GM21619 (cell line): ENCODE results near the gene KDM4D.
"Not testable (repeated sequence)": the region's sequence is repeated elsewhere in the genome, so short reads cannot be mapped to it uniquely, and the experiment has no call there.

Experiments
- ATAC-seq: cut with Tn5 transposase; IDR thresholded peaks from one replicate; pipeline ENCODE4 v1.9.1; 2021; ENCODE audit not compliant: unreplicated experiment

The KDM4D gene

DNA sequence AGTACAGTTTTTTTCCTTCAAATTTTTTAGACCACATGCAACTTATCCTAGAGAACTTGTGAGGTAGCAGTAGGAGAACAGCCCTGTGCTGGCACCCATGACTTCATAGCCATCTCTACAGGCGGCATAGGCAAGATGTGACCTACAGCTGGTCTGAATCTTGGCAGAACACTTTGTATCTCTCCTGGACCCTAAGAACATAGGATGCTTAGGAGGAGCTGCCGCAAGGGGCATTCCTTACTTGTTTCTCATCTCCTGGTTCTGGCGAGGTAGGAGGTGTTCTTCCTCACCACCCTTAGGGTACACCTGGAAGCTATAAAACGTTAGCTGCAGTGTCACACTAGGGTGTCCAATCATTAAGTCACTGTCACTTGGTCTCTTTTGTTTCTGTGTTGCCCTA, 16.5 kb upstream of the KDM4D start:
- no peak for ATAC-seq

GRCh38 chr11:94958121-94958696, 15.3 kb upstream of the KDM4D start:
- no peak for ATAC-seq

- ATAC-seq, result no peak
These were observed 14.3 kb upstream of the KDM4D start for GRCh38 chr11:94959179-94959578.

DNA sequence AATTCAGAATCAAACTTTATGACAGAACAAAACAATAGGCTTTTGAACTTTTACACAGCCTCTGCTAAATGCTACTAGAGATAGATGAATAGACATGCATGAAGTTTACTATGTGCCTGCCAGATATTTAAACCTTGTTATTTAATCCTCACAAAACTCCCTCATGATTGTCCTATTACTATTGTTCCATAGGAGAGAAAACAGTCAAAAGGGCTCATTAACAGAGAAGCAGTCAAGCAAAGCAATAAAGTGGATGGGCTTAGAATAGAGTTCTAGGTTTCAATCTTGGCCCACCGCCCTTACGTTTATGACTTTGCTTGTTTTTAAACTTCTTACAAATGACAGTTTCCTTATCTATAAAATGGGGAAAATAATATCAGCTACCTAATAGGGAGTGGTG, 13.0 kb upstream of the KDM4D start:
- ATAC-seq, result no peak

GRCh38 chr11:94961255-94961654, 12.3 kb upstream of the KDM4D start:
- no peak for ATAC-seq

- no peak for ATAC-seq
These were observed 8.6 kb upstream of the KDM4D start for GRCh38 chr11:94964934-94965333.

- ATAC-seq, result no peak
These were observed 5.1 kb upstream of the KDM4D start for GRCh38 chr11:94968334-94968958.

DNA sequence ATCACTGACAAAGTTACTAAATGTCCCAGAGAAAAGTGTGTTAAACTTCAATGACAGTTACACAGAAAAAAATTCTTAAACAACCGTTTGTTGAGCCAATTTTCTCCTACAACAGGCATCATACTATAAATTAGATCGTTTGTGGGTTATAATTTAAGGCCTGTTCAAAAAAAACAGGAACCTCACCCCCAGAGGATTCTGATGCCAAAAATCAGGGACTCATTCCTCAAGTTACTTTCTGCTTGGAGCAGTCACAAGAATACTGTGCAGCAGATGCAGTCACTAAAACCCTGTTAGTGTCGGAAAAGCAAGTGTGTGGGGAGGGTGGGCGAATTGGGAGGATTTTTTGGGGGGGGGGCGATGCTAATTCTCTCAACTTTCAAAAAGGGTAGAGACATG, 810 bp upstream of the KDM4D start:
- no peak for ATAC-seq

DNA sequence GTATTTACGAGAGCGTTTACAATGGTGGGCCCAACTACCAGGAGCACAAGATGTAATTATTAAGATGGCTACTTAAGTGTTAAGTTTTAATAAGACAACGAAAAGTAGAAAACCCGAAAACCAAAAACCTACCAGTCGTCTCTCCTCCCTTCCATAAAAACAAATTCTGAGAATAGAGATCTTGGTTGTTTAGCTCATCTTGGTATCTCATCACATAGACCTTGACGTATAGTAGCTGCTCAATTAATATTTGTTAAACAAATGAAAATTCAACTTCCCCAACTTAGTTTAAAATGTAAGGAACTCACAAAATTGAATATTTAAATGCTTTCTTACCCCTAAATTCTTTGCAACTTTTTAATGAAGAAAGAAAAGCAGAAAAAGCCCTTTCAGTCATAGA, 669 bp downstream of the KDM4D start:
- no peak for ATAC-seq

DNA sequence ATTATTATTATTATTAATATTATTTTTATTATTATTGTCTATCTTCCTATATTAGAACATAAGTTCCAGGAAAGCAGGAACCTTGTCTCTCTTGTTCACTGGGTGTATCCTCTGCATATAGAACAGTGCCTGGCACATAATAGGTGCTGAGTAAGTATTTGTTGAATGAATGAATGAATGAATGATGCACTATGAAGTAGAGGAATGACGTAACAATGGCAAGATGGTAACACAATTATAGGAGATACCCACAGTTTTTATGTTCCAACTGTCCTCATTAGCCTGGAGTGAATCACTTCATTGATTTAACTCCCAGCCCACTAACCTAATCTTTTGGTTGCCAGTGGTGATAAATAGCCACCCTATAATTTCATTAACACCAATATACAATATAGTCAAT, 2.1 kb downstream of the KDM4D start:
- ATAC-seq, result no peak

DNA sequence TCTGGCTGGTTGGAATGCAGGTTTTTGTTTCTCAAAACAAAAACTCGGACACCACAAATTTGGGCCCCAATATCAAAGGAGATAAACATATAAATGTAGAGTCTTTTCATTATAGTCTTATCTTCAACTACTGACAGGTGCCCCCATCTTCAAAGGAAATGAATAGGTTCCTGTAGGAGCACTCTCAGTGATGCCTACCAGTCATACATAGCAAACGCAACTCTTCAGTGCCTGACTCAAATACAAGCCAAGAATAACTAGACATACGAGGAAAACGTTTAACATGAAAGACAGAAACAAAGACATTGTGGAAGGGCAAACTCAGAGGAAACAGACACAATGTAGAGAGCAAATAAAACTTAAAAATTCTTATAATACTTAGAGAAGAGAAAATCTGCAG, 13.9 kb downstream of the KDM4D start:
- no peak for ATAC-seq

- ATAC-seq, result no peak
These were observed 15.2 kb downstream of the KDM4D start for GRCh38 chr11:94988748-94989147.

GRCh38 chr11:94993400-94993943, 20.0 kb downstream of the KDM4D start:
- ATAC-seq, result no peak

DNA sequence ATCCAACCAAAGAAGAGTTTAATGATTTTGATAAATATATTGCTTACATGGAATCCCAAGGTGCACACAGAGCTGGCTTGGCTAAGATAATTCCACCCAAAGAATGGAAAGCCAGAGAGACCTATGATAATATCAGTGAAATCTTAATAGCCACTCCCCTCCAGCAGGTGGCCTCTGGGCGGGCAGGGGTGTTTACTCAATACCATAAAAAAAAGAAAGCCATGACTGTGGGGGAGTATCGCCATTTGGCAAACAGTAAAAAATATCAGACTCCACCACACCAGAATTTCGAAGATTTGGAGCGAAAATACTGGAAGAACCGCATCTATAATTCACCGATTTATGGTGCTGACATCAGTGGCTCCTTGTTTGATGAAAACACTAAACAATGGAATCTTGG, 23.9 kb downstream of the KDM4D start:
- no peak for ATAC-seq

- no peak for ATAC-seq
These were observed 24.8 kb downstream of the KDM4D start for GRCh38 chr11:94998285-94998684.

DNA sequence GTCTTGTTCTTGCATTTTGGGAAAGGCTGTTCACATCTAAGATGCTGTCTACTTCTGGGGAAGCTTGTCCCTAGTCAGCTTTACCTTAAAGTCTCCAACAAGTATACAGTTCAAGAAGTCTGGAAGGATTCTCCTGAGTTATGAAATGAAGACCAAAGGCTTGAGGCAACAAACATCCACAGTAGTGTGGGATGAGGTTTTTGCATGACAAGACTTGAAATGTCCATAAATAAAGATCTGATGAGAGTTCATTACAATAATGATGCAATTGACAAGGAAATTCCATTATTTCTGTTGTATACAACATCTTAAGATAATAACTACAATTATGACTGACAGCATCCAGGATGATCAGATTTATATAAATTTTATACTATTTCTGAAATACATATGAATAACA, 30.2 kb downstream of the KDM4D start:
- no peak for ATAC-seq

- no peak for ATAC-seq
These were observed 32.1 kb downstream of the KDM4D start for GRCh38 chr11:95005642-95006041.

GRCh38 chr11:95011376-95011775, 37.9 kb downstream of the KDM4D start:
- ATAC-seq, result no peak

GRCh38 chr11:95014184-95014821, 40.8 kb downstream of the KDM4D start:
- ATAC-seq, result no peak

DNA sequence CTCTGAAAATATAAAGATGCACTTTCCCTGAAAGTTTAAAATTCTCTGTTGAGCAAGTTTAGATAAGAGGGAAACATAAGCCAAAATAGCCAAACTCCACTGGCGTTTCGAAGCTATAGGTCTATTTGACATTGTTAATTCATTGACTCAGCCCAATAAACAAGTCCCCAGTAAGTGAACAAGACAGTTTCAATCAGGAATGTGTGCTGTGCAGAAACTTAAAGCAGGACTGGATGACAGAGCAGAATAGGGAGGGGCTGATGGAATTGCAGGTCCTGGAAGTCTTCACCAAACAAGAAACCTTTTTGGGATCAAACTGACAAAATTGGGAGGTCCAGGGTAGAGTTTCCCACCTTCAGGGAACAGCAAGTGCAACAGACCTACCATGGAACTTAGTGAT, 42.6 kb downstream of the KDM4D start:
- no peak for ATAC-seq

DNA sequence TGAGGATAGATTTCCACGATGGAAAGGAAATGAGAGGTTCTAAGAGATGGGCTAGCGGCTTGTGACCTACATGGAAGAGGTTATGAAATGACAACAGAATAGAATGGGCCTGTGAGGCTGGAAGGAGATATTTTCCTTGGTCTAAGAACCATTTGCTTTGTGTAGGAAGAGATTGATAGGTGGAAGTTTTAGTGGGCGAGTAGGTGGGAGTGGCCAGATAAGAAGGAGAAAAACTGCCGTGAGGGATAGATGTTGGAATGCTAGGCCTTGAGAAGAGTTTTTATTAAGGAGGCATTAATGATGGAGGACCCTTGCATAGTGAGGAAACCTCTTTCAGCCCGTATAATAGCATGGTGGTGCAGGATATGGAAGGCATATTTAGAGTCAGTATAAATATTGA, 48.0 kb downstream of the KDM4D start:
- not testable (repeated sequence) for ATAC-seq

- ATAC-seq, result no peak
These were observed 51.4 kb downstream of the KDM4D start, which contains the start of gene KDM4E for GRCh38 chr11:95024958-95025357. Gene KDM4E, plus strand, starts transcription at chr11:95025258. Its CDS starts 300 bp downstream, at chr11:95025558.
